GM21360 (cell line): ENCODE data around the gene REPS2.

ENCODE experiments used
- ATAC-seq: cut with Tn5 transposase; IDR thresholded peaks from one replicate; pipeline ENCODE4 v1.9.1; 2021; ENCODE audit warnings: mild to moderate bottlenecking, moderate library complexity; ENCODE audit not compliant: unreplicated experiment

The REPS2 gene

DNA sequence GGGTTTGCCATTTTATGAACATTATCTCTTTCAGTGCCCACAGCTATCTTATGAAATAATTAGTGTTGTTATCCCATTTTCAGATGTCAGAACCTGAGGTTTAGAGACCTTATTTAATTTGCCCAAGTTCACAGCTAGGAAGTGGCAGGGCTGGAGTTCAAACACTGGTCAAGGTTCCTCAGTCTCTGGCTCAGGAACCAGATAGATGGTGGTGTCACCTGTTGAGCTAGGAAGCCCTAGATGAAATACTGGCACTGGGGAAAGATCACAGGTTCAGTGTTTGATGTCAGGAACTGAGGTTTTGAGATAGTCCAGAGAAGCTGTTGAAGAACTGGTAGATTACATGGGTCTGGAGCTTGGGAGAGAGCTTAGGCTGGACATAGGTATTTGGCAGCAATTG lies 85.4 kb downstream of the REPS2 start:
- ATAC-seq, result no peak

DNA sequence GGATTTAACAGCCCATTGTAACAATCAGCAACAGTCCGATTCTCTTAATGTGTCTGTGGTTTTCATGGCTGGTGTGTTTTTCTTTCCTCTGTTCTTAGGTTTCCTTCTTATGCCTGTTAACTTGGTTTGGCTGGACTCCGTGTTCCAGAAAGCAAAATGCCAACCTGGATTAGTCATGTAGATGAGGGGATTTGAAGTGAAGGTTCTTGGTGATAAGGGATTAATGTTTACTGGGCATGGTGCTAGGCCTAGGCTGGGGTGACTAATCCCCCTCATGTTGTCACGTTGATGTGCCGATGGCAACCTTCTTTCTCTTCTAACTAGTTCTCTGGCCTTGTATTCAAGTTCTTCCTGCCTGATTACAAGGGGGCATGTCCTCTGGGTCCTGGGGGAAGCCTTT lies 85.9 kb downstream of the REPS2 start:
- no peak for ATAC-seq

DNA sequence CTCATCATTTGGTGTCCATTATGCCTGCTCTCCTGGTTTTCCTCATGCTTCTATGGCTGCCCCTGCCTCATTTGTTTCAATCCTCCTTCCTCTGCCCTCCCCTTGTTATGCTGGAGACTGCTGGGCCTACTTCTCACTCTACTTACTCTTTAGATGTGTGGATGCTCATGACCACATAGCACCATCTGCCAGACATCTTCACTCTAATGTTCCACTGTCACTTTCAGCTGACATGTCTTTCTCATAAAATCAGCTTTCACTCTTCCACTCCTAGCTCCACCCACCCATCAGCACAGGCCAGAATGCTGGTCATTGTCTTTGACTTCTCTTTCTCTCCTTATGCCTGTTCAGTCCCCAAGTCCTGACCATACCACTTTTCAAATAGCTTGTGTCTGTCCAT lies 86.8 kb downstream of the REPS2 start:
- no peak for ATAC-seq

DNA sequence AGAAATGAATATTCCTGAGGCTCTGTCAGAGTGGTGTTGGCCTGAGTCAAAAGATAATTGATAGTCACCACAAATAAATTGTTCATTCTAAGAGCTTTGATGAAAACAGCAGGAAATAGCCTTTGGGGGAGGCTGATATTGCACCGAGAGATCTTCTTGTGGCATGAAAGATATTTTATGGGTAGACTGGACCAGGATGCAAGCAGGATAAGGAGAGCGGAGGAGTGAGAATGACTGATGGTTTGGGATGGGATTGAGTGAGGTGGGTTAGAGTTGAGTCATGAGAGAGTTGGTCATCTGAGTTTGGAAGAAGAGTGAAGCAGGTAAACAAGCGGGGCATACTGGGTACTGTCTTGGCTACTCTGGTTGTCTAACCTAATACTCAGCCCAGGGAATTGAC lies 88.7 kb downstream of the REPS2 start:
- no peak for ATAC-seq

DNA sequence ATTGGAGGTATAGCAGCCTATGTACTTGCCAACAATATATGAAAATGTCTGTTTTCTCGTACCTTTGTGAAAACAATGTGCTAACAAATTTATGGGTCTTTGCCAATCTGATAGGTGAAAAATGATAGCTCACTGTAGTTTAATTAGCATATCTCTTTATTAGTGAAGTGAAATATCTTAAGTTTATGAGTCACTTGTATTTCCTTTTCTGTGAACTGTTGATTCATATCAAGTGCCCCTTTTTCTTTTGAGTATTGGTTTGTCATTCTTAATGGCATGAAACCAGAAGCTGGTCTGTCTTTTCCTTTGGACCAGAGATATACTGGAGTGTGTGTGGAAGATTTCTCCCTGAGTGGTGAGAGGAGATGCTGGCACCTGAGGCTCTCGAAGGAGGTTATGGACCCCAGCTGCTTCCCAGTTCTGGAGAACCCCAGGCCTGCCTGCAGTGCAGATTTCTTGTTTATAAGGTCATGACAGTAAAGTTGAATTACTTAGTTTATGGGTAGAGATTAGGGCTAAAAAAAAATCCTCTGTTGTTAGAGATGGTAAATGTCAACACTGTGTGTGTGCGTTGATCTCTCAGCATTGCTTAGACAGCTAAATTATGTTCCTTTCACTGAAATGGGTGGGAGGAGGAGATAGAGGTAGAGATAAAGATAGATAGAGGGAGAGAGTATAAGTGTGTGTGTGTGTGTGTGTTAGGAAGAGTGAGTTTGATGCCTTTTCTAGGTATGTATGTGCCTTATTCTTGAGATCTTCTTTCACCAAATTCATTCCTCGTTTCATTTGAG lies 89.9 kb downstream of the REPS2 start:
- no peak for ATAC-seq

DNA sequence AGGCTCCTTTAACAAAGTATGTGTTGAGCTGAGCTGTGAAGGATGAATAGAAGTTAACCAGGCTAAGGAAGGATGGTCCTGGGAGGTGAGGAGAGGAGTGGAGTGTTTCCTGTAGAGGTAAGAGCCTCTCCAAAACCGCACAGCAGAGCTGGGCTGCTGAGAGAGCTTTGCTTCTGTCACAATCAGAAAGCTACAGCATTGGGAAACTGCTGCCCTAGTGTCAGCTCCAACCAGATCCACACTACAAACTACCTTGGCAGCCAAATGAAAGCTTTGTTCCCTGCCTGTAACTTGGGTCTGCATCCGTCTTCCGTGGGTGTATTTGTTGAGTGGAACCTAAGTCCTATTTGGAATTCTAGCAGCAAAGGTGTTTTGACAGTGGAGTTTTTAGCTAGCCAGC lies 91.8 kb downstream of the REPS2 start:
- ATAC-seq, result no peak

DNA sequence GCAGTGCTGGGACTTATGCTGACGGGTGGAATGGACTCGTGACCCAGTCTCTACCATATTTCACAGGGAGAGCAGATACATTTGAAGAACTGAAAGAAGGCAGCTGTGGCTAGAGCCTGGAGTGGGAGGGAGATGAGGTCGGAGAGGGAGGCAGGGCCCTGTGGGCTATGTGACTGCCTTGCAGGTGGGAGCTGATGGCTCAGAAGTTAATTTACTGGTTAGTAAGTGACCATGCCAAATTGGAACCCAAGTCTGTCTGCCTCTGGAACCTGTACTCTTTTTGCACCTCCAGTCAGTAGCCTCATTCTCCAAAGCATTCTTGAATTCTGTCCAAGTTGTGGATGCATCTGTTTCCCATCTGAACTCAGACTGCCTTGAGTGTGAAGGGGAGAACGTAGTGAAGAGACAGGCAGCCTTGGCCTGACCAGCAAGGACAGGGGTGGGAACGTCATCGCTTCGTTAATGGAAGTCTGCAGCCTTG lies 92.3 kb downstream of the REPS2 start:
- no peak for ATAC-seq

DNA sequence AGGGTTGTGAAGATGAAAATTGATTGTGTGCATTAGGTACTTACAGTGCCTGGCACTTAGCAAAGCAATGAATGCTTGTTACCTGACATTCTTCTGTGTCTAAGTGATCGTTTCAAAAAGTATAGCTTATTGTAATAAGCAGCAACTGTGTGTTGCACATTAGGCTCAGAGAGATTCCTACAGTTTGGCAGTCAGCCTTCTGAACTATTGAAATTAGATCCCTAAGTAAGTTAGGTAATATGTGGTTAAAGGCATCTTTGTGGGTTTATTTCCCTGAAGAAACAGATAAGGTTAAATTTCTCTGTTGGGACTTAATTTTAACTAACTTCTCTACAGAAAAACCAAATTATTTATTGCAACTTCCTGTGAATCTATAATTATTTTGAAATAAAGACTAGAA lies 93.4 kb downstream of the REPS2 start:
- ATAC-seq, result no peak

DNA sequence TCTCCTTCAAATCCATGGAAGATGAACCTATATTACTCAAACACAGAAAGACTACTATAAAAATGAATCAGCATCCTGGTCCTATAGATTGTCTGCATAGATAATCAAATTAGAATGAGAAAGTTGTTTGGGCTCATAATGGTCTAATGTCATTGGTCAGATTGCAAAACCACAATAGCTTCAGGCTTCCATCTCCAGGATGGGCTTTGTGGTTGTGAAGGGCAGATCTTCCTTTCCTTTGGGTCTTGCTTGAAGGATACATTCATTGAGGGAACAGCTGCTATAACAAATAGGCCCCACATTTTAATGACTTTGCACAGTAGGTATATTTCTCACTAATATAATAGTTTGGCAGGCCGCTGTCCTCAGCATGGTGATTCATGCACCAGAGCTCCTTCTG lies 94.3 kb downstream of the REPS2 start:
- ATAC-seq, result no peak

DNA sequence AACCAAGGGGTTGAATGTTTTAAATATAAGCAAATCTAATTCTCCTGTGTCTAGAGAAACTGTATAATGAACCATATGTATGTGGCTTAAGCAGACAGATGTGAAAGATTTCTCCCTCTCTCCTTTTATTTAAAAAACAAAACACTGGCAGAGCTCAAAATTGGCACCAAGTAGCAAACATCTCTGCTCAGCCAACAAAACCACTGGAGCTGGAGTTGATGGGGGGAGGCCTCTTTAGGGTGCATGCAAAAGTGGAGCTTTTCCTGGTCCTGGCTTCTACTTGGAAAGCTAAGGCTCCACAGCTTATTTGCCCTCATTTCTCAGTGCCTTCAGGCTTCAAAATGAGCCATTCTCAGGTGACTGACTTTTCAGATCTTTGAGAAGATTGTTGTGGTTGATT lies 95.6 kb downstream of the REPS2 start:
- ATAC-seq, result no peak

DNA sequence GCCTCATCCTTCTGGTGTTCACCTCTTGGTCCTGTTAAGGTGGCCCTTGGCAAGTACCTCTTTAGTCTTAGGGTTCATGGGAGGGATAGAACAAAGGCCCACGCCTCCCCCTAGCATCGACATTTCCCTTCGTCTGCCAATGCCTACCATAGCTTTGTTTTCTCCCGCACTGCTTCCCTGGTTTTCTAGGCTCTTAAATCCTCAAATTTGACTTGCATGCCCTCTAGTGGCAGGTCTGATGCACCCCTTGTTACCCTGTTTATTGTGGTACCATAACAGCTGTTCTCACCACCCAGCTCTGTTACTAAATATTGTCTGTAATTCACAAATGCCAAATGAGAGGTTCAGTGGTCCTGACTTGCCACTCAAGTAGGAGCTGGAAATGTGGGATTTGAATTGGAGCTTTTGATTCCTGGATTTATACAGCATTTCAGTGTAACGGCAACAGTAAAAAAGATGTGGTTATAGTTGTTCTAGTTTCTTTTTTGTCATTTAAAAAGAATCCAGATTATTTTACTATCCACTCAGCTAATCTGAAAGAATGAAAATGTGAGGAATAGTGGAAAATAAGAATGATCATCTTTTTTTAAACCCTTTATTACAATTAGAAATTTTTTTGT lies 100.1 kb downstream of the REPS2 start:
- ATAC-seq, result peak; percentile 77

DNA sequence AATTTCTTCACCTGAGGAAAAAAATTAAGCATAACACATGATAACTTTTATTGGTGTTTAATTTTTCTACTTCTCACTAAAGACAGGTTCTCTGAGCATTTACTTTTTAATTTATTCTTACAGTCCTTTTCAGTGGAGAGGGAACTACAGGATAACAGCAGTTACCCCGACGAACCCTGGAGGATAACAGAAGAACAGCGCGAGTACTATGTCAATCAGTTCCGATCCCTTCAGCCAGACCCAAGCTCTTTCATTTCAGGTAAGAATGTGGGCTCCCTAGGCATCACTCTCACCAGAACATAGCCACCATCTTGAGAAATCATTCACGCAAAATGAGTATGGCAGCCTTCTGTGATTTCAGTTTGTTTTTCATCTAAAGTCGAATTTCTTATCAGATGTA lies 100.8 kb downstream of the REPS2 start:
- no peak for ATAC-seq

DNA sequence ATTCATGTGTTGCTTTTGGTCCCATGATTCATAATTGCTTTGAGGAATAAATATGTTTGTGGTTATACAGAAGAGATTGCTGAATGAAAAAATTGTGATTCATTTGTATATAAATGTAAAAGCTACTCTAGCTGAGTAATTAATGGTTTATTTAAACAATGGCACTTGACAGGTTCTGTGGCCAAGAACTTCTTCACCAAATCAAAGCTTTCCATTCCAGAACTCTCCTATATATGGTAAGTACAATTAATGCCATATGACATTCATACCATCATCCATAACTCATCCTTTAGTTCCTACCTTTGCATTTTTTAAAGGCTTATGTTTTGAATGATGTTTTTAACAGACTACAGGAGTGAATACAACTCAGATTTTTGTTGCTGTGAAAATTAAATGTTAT lies 105.8 kb downstream of the REPS2 start:
- ATAC-seq, result no peak

DNA sequence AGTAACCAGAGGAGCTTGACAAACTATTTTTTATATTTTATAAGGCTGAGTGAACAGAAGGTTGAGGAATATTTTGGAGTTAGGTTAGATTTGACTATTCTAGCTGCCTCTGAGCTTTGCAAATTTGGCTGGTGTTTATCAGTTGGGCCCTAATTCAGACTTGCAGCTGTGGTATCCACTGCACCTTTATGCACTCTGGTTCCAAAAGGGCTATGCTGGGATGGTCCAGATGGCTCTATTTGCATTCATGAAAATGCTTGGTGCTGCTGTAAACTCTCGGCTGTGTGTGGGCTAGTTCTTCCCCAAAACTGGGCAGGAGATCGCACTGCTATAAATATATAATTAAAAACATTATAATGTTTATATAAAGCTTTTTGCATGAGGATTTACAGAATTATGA lies 106.3 kb downstream of the REPS2 start:
- ATAC-seq, result no peak

DNA sequence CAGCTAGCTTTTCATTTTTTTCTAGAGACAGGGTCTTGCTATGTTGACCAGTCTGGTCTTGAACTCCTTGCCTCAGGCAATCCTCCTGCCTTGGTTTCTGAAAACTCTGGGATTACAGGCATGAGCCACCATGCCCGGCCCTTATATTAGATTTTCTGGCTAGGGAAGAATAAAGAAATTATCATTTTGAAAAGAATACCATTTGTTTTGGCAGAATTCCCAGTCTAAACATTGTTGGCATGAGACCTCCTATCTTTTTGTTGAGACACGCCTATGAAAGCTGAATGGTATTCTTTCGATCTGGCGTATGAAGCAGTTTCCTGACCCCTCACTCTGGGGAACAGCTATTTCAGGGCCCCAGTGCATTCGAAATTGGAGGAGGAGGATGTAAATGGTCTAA lies 107.0 kb downstream of the REPS2 start:
- ATAC-seq, result no peak

DNA sequence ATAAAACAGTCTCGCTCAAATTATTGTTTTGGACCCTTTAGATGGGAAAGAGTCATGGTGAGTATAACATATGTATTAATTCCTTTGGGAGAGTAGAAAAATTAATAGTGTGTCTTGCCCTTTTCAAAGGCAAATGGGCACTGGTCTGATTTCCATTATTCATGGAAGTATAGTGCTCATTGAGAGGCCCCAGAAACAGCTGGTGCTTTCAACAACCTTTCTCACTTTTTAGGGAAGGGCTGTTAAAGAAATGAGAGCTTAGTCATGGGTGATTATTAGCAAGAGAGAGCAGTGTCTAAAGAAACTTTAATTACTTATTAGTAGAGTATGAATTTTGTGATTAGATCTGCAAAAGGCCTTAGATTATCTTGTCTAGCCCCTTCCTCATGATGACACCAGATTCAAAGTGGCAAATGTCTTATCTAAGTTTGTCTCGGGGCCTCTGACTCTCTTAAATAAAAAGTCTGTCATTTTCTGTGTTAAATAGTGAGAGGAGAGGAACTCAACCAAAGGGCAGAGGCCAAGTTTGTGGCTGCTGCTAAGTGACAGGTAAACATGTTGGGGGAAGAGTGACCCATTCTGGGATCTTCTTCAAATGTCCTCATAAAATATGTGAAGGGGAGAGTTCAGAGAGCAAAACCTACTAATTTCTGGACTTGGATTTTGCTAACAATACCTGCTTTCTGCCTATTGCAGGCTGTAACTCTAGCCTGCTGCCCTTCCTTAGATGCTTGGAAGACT lies 110.6 kb downstream of the REPS2 start:
- no peak for ATAC-seq

DNA sequence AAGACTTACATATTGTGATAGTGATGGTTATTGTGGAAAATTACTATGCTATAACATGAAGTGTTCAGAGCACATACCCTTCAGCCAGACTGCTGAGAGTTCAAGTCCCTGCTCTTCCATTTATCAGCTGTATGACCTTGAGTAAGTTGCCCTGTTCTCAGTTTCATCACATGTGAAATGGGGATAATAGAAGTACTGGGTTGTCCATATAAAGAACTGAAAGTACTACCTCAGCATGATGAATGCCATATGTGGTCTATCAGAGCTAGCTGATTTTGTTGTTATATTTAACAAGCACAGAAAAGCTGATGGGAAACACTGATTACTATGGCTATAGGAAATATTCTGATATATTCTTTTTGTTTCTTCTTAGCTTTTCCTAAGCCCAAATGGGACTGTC lies 115.6 kb downstream of the REPS2 start:
- no peak for ATAC-seq

DNA sequence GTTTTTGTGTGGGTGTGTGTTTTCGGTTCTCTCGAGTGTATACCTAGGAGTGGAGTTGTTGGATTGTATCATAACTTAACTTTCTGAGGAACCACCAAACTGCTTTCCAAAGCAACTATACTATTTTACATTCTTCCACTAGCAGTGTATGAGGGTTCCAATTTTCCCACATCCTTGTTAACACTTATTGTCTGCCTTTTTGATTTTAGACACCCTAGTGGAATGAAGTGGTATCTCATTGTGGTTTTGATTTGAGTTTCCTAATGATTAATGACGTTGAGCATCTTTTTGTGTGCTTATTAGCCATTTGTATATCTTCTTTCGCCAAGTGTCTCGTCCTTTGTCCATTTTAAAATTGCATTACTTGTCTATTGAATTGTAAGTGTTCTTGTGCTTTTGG lies 118.6 kb downstream of the REPS2 start:
- no peak for ATAC-seq

DNA sequence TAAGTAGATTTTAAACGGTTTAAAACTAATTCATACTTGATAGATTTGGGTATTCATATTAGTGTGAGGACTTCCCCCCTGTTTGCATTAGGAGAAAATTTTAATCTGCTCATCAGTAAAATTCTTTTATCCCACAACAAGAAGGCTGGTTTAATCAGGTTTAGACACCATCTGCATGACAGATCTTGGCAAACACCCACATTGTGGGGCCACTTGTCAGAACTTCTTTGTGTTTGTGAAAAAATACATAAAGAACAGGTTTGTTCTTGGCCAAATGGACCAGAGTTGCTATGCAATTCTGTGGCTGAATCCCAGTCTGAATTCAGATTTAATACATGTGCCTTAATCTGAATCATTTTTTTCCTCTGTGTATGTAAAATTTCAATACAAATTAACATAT lies 121.1 kb downstream of the REPS2 start:
- no peak for ATAC-seq

DNA sequence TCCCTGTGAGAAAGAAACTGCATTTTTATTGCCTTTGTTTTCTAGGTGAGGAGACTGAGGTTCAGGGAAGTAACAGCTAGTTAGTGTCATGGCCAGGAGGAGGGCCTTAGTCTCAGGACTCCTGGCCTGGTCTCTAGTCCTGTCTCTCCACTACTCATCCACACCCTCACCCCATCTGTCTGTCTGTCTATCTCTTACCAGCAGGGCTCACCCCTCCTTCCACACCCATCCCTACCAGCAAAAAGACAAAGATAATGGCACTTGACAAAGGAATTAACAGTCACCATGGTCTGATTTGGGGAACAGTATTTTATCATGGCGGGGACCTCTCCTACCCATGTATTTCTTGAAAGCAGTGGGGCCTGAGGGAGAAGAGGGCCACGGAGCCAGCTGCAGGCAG lies 125.8 kb downstream of the REPS2 start:
- no peak for ATAC-seq

DNA sequence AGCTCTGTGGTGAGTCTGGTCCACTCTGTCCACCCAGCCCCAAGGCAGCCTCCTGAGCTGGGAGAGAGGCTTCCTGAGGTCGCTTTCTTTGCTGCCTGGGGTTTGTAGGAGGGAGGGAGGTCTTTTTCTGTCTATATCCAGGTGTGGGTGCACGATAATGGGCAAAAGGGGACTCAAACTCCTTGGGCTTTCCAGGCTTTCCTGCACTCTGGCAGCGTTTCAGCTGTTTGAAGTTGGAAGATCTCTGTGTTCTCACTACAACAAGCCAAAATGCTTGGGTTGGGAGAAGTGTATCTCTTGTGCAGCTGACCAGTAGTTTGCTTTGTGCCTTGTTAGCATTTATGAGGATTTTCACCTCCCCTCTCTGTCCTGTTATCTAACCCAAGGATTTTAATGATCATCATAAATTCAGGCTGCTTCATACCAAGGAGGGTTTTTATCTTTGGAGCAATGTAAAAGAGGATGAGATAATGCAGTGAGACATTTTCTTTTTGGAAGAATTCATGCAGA lies 126.3 kb downstream of the REPS2 start:
- ATAC-seq, result no peak

DNA sequence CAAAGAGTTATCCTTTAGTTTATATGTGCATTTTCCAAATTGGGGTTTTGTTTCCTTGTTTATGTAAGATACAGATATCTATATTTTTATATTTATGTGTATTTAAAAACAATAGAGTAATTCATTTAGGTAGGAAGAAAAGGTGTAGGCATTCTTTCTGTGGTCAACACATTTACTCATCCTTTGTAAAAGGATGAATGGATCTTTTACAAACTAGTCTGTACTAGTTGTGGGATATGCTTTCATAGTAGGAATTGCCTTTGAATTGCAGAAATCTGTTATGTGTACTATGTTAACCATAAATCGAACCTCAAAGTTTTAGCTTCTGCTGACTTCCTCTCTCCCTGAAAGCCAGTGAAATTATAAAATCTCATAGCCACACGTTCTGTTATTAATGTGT lies 128.5 kb downstream of the REPS2 start:
- ATAC-seq, result no peak
